Cardiac muscle cell (in vitro differentiated cells and primary cell): ENCODE measurements around the gene ANKRD62. TPM values are rescaled to one million over a fixed set of nuclear protein-coding genes. Genes with fewer than 3 reads are reported as not detected.
"Not testable (repeated sequence)": the region's sequence is repeated elsewhere in the genome, so short reads cannot be mapped to it uniquely, and the experiment has no call there.

Experiments used
- DNase-seq, 2 donors: peaks; one replicate each; pipeline versions ENCODE4 v3.0.0 to v3.0.0-alpha.2; 2010 to 2017; ENCODE audit warnings: low read depth in 1 of 2, low spot score in 1 of 2
- H3K27ac ChIP-seq: fragments of 200-600 bp; sonication (generic); 2 replicates; pipeline ENCODE4 v1.5.1; 2016
- H3K27me3 ChIP-seq: fragments of 200-600 bp; sonication (generic); 2 replicates; pipeline ENCODE4 v1.6.0; 2016; ENCODE audit warnings: control low read depth
- H3K36me3 ChIP-seq: fragments of 200-600 bp; sonication (generic); 2 replicates; pipeline ENCODE4 v1.5.1; 2016; ENCODE audit warnings: control low read depth
- H3K4me1 ChIP-seq: fragments of 200-600 bp; sonication (generic); 2 replicates; pipeline ENCODE4 v1.8.1; 2017; ENCODE audit warnings: low read depth, mild to moderate bottlenecking, mixed run types
- H3K4me3 ChIP-seq: fragments of 200-600 bp; sonication (generic); 2 replicates; pipeline ENCODE4 v1.5.1; 2016; ENCODE audit warnings: mild to moderate bottlenecking
- H3K9me3 ChIP-seq: fragments of 200-600 bp; sonication (generic); 2 replicates; pipeline ENCODE4 v1.5.1; 2017; ENCODE audit warnings: low read depth, mild to moderate bottlenecking, control low read depth
- CTCF ChIP-seq: IDR thresholded peaks from 2 replicates; pipeline ENCODE4 v1.5.1; 2012; ENCODE audit warnings: low read depth, mild to moderate bottlenecking, low read length
- polyA plus RNA-seq: library from polyadenylated mRNA; unstranded; fragments of >200 nt; fragmentation: Nextera tagmentation; extraction: Ambion mirVana; gene quantifications from 2 replicates; pipeline ENCODE4 v1.2.1, GENCODE V29; 2016
- total RNA-seq: library from RNA; depleted of rRNA; stranded (reverse); fragments of >200 nt; gene quantifications from 2 replicates; pipeline ENCODE4 v1.2.3, GENCODE V29; 2016

Gene ANKRD62
- total and polyA plus RNA-seq, 2 experiments from 2014 or later, result not detected

- H3K36me3 ChIP-seq, H3K9me3 ChIP-seq, H3K4me3 ChIP-seq, H3K27ac ChIP-seq, H3K27me3 ChIP-seq, H3K4me1 ChIP-seq, DNase-seq: not testable (repeated sequence)
Observed at GRCh38 chr18:12140866-12141265, 47.2 kb downstream of the ANKRD62 start.

DNA sequence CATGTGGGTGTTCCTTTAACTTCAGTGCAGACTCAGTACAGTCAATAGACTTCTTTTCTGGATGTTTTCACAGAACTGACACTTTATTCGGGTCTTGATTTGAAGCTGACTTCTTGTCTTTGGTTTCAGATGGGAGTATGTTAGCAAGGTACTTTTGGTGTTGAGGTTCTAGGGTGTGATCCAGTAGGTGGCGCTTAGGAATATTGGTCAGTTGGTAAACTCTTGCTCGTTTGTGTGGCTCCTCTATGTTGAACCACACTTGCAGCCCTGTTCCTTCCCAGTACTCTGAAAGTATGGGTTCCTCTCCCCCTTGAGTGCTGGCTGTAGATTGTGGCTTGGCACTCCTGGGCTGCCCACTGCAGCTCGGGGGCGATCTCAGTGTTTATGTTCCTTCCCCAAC, 48.1 kb downstream of the ANKRD62 start:
- H3K27me3 ChIP-seq, H3K36me3 ChIP-seq, H3K27ac ChIP-seq: not testable (repeated sequence)

DNA sequence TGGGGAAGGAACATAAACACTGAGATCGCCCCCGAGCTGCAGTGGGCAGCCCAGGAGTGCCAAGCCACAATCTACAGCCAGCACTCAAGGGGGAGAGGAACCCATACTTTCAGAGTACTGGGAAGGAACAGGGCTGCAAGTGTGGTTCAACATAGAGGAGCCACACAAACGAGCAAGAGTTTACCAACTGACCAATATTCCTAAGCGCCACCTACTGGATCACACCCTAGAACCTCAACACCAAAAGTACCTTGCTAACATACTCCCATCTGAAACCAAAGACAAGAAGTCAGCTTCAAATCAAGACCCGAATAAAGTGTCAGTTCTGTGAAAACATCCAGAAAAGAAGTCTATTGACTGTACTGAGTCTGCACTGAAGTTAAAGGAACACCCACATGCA, 55.8 kb downstream of the ANKRD62 start:
- not testable (repeated sequence) for H3K9me3 ChIP-seq, H3K4me1 ChIP-seq, H3K27ac ChIP-seq

More for the DNA sequence above, 48.1 kb downstream of the ANKRD62 start:
- not testable (repeated sequence) for H3K4me3 ChIP-seq, H3K9me3 ChIP-seq, H3K4me1 ChIP-seq, DNase-seq

GRCh38 chr18:12154361-12154760, 60.7 kb downstream of the ANKRD62 start:
- Histone ChIP-seq H3K4me1 (peaks cover 6% of the 10 kb centered on the region), H3K4me3 (no peak overlapping the region)
- no peak for TF ChIP-seq CTCF

More for the DNA sequence above, 55.8 kb downstream of the ANKRD62 start:
- DNase-seq, H3K27me3 ChIP-seq, H3K4me3 ChIP-seq, H3K36me3 ChIP-seq: not testable (repeated sequence)

DNA sequence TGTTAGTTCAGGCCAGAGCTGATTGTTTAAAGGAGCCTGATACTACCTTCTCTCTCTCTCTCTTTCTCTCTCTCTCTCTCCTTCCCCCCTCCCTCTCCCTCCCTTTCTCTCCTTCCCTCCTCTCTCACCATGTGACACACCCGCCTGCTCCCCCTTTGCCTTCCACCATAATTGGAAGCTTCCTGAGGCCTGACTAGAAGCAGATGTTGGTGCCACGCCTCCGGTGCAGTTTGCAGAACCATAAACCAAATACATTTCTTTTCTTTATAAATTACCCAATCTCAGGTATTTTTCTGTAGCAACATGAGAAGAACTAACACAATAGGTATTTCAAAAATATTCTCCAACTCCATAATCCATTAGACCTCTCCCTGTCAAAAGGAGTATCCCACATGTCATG, 62.4 kb downstream of the ANKRD62 start:
- H3K27ac ChIP-seq, result no peak overlapping the region
- no peaks in the 10 kb centered on the region for H3K36me3 ChIP-seq
- DNase-seq, result no peak
- H3K9me3 ChIP-seq, result no peaks in the 10 kb centered on the region
- no peaks in the 10 kb centered on the region for H3K27me3 ChIP-seq
- H3K4me1 ChIP-seq, result no peaks in the 10 kb centered on the region
- no peak for TF ChIP-seq CTCF
- H3K4me3 ChIP-seq, result no peak overlapping the region

More at GRCh38 chr18:12154361-12154760, 60.7 kb downstream of the ANKRD62 start:
- DNase-seq, result no peak
- Histone ChIP-seq H3K9me3 (no peaks in the 10 kb centered on the region), H3K27me3 (no peaks in the 10 kb centered on the region), H3K36me3 (no peaks in the 10 kb centered on the region), H3K27ac (no peak overlapping the region)

DNA sequence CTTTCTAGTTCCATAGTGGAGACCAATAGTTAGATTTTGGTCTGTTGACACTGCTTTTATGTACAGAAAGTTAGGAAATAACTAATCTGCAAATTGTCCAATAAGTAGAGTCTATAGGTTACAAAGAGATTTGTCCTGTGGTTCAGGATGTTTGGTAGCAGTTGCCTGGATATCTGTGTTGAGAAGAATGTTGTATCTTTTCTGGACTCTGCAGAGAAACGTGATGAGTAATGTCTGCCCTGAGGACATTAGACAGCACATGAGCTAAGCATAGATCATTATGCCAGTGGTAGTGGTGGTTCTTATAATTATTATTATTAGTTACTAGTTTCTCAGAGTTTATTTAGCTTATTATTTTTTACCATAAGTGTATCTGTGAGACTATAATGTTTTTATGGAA, 65.8 kb downstream of the ANKRD62 start:
- no peak overlapping the region for H3K27ac ChIP-seq
- H3K4me3 ChIP-seq, result no peak overlapping the region
- H3K27me3 ChIP-seq, result no peaks in the 10 kb centered on the region
- no peak for TF ChIP-seq CTCF
- H3K9me3 ChIP-seq, result no peaks in the 10 kb centered on the region
- no peaks in the 10 kb centered on the region for H3K4me1 ChIP-seq
- no peaks in the 10 kb centered on the region for H3K36me3 ChIP-seq
- DNase-seq, result peak in 1 of 2 donors; percentile 16

- Histone ChIP-seq H3K27me3 (no peaks in the 10 kb centered on the region), H3K36me3 (no peaks in the 10 kb centered on the region), H3K27ac (no peak overlapping the region), H3K4me3 (no peak overlapping the region), H3K9me3 (no peaks in the 10 kb centered on the region), H3K4me1 (no peaks in the 10 kb centered on the region)
- no peak for DNase-seq
- TF ChIP-seq CTCF, result no peak
Observed at GRCh38 chr18:12162786-12163185, 69.1 kb downstream of the ANKRD62 start.
